HepG2 (cell line): ENCODE measurements around the gene TEDC1. TPM values are rescaled to one million over a fixed set of nuclear protein-coding genes. Genes with fewer than 3 reads are reported as not detected.

Source experiments
- AKAP8 ChIP-seq: sonication (generic); formaldehyde crosslinking; IDR thresholded peaks from 2 replicates; pipeline ENCODE4 v1.5.1; 2020; ENCODE audit warnings: mild to moderate bottlenecking, missing genetic modification reagents
- ATF4 ChIP-seq, 2 experiments: fragments of 450-650 bp in 1 of 2; sonication (generic) in 1 of 2; formaldehyde crosslinking; IDR thresholded peaks; 2 replicates each; pipeline versions ENCODE4 v1.5.0 to v1.8.0; 2020 to 2022; ENCODE audit warnings: mild to moderate bottlenecking in 1 of 2, missing genetic modification reagents in 1 of 2
- HES4 ChIP-seq: sonication (generic); formaldehyde crosslinking; IDR thresholded peaks from 2 replicates; pipeline ENCODE4 v1.9.0; 2021; ENCODE audit warnings: mild to moderate bottlenecking, missing genetic modification reagents, borderline replicate concordance
- HNRNPL ChIP-seq: fragments of 200-400 bp; formaldehyde crosslinking; IDR thresholded peaks from 2 replicates; pipeline ENCODE4 v1.6.1; 2017; ENCODE audit warnings: mild to moderate bottlenecking, low read depth, low read length
- JDP2 ChIP-seq: sonication (generic); formaldehyde crosslinking; IDR thresholded peaks from 2 replicates; pipeline ENCODE4 v1.8.1; 2022; ENCODE audit warnings: missing genetic modification reagents, borderline replicate concordance
- KAT8 ChIP-seq: IDR thresholded peaks from 2 replicates; pipeline ENCODE4 v1.6.1; 2016; ENCODE audit warnings: missing genetic modification reagents, missing compliant biosample characterization
- MBD4 ChIP-seq: IDR thresholded peaks from 2 replicates; pipeline ENCODE4 v1.6.1; 2012; ENCODE audit warnings: low read length, inconsistent platforms, borderline replicate concordance
- MEIS1 ChIP-seq: sonication (generic); formaldehyde crosslinking; IDR thresholded peaks from 2 replicates; pipeline ENCODE4 v1.9.0; 2021; ENCODE audit warnings: mild to moderate bottlenecking, missing genetic modification reagents, moderate library complexity, borderline replicate concordance
- SKI ChIP-seq: fragments of 450-650 bp; IDR thresholded peaks from one replicate; pipeline ENCODE4 v1.6.1; 2018; ENCODE audit warnings: mild to moderate bottlenecking; ENCODE audit not compliant: partially characterized antibody
- SYNCRIP ChIP-seq: fragments of 200-400 bp; formaldehyde crosslinking; IDR thresholded peaks from 2 replicates; pipeline ENCODE4 v1.6.1; 2018; ENCODE audit warnings: mild to moderate bottlenecking, low read depth, low read length; ENCODE audit not compliant: insufficient read depth
- TEAD2 ChIP-seq: sonication (generic); formaldehyde crosslinking; IDR thresholded peaks from 2 replicates; pipeline ENCODE4 v1.9.0; 2021; ENCODE audit warnings: missing genetic modification reagents
- TRIM24 ChIP-seq: sonication (generic); formaldehyde crosslinking; IDR thresholded peaks from 2 replicates; pipeline ENCODE4 v1.8.0; 2022; ENCODE audit warnings: mild to moderate bottlenecking, missing genetic modification reagents
- ZHX1 ChIP-seq: sonication (generic); formaldehyde crosslinking; IDR thresholded peaks from 2 replicates; pipeline ENCODE4 v1.8.1; 2022; ENCODE audit warnings: low read depth, mild to moderate bottlenecking, missing genetic modification reagents
- ZNF335 ChIP-seq: sonication (generic); formaldehyde crosslinking; IDR thresholded peaks from 2 replicates; pipeline ENCODE4 v1.4.0; 2020; ENCODE audit warnings: missing genetic modification reagents
- ZNF549 ChIP-seq: sonication (generic); formaldehyde crosslinking; IDR thresholded peaks from 2 replicates; pipeline ENCODE4 v1.5.0; 2020; ENCODE audit warnings: missing genetic modification reagents
- ZNF777 ChIP-seq: sonication (generic); formaldehyde crosslinking; IDR thresholded peaks from 2 replicates; pipeline ENCODE4 v1.4.0; 2020; ENCODE audit warnings: missing genetic modification reagents
- ZUFSP ChIP-seq: sonication (generic); formaldehyde crosslinking; IDR thresholded peaks from 2 replicates; pipeline ENCODE4 v1.9.0; 2021; ENCODE audit warnings: missing genetic modification reagents, mild to moderate bottlenecking, borderline replicate concordance
- polyA plus RNA-seq, 8 experiments: library from polyadenylated mRNA; depleted of rRNA in 3 of 8; stranded (reverse) in 7 of 8; unstranded in 1 of 8; fragments of >200 nt; fragmentation: Illumina TruSeq in 4 of 8; extraction: Trizol in 4 of 8; gene quantifications; 2 replicates each; pipeline versions ENCODE4 v1.2.1 to v1.2.3, GENCODE V29; 2011 to 2016; ENCODE audit warnings: low read depth in 4 of 8, missing spikeins in 1 of 8, mixed read lengths in 1 of 8; ENCODE audit not compliant: insufficient read depth in 1 of 8
- total RNA-seq, 5 experiments: library from RNA; depleted of rRNA; stranded (reverse); fragments of >200 nt; fragmentation: Illumina TruSeq; extraction: Trizol; gene quantifications; 2 replicates each; pipeline ENCODE4 v1.2.3, GENCODE V29; 2016; ENCODE audit warnings: low read depth in 1 of 5
- TF ChIP-seq, protein P1 (sequence below), 2 experiments: sonication (generic) in 1 of 2; formaldehyde crosslinking in 1 of 2; IDR thresholded peaks; 2 replicates each; pipeline versions ENCODE4 v1.5.1 to v1.6.1; 2011 to 2020; ENCODE audit warnings: borderline replicate concordance in 1 of 2, low read depth in 1 of 2, low read length in 1 of 2, mild to moderate bottlenecking in 1 of 2, missing genetic modification reagents in 1 of 2, moderate library complexity in 1 of 2
- TF ChIP-seq, protein P2 (sequence below): sonication (generic); formaldehyde crosslinking; IDR thresholded peaks from 2 replicates; pipeline ENCODE4 v1.4.0; 2020; ENCODE audit warnings: missing genetic modification reagents

TEDC1 gene
- total and polyA plus RNA-seq, 2 of the 13 experiments (the other 11 are each of a cell fraction or from before 2014, with no cell fraction given) = 5.7 to 27.4 TPM

DNA sequence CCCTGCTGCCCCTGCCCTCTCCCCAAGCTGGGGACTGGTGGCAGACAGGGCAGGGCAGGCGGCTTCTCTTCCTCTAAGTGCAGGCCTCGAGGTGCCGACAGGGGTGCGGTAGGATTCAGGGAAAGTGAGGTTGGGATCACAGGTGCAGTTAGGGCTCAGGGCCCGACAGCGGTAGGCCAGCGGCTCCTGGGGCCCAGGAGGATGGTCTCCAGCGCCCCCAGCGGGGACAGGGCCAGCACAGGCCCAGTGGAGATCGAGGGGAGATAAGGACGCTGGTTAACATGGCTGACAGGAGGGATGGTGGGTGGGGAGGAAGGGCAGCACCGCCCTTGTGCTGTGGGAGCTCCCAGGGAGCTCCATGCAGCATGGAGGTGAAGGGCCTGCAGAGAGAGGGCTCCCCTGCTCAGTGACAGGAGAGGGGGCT, 5.3 kb upstream of the TEDC1 start (continued):
- TF ChIP-seq, protein P1, sequence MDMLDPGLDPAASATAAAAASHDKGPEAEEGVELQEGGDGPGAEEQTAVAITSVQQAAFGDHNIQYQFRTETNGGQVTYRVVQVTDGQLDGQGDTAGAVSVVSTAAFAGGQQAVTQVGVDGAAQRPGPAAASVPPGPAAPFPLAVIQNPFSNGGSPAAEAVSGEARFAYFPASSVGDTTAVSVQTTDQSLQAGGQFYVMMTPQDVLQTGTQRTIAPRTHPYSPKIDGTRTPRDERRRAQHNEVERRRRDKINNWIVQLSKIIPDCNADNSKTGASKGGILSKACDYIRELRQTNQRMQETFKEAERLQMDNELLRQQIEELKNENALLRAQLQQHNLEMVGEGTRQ (IDR thresholded peaks at IDR 0.05; ENCODE audit: low read depth, low read length) = no peak
- TF ChIP-seq, protein P1 (CRISPR knock-in tag; IDR thresholded peaks at IDR 0.05; ENCODE audit: borderline replicate concordance) = no peak
- TF ChIP-seq ATF4 (CRISPR knock-in tag; IDR thresholded peaks at IDR 0.05) = no peak
- TF ChIP-seq MEIS1 = no peak
- no peak for TF ChIP-seq MBD4
- no peak for TF ChIP-seq TEAD2
- peak; percentile 66; the same call in 1 of the 2 replicates for TF ChIP-seq KAT8 (CRISPR knock-in tag)
- TF ChIP-seq TRIM24 (CRISPR knock-in tag) = no peak
- peak; percentile 67 for TF ChIP-seq ZNF777 (CRISPR knock-in tag)
- TF ChIP-seq SKI = no peak
- no peak for TF ChIP-seq JDP2 (CRISPR knock-in tag)
- no peak for TF ChIP-seq ZNF549 (CRISPR knock-in tag)
- TF ChIP-seq SYNCRIP = no peak
- TF ChIP-seq HNRNPL = peak; percentile 72; the same call in 1 of the 2 replicates
- no peak for TF ChIP-seq HES4 (CRISPR knock-in tag)
- TF ChIP-seq, protein P2, sequence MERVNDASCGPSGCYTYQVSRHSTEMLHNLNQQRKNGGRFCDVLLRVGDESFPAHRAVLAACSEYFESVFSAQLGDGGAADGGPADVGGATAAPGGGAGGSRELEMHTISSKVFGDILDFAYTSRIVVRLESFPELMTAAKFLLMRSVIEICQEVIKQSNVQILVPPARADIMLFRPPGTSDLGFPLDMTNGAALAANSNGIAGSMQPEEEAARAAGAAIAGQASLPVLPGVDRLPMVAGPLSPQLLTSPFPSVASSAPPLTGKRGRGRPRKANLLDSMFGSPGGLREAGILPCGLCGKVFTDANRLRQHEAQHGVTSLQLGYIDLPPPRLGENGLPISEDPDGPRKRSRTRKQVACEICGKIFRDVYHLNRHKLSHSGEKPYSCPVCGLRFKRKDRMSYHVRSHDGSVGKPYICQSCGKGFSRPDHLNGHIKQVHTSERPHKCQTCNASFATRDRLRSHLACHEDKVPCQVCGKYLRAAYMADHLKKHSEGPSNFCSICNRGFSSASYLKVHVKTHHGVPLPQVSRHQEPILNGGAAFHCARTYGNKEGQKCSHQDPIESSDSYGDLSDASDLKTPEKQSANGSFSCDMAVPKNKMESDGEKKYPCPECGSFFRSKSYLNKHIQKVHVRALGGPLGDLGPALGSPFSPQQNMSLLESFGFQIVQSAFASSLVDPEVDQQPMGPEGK (CRISPR knock-in tag) = peak; percentile 75
- TF ChIP-seq ZHX1 = no peak
- TF ChIP-seq AKAP8 (CRISPR knock-in tag) = 0 out of 2 replicates have a peak, but pooled peaks have one; percentile 58
- TF ChIP-seq ZUFSP = no peak
- TF ChIP-seq ZNF335 (CRISPR knock-in tag) = 0 out of 2 replicates have a peak, but pooled peaks have one; percentile 23
